Type B pancreatic cell (in vitro differentiated cells): ENCODE measurements around the gene PGM5. TPM values are rescaled to one million over a fixed set of nuclear protein-coding genes. Genes with fewer than 3 reads are reported as not detected.

ENCODE experiments used
- DNase-seq: peaks from one replicate; pipeline ENCODE4 v3.0.0; 2021; ENCODE audit warnings: mixed read lengths; ENCODE audit not compliant: unreplicated experiment; ENCODE audit errors: extremely low spot score
- H3K27ac Mint-ChIP-seq: 2 replicates; pipeline ENCODE4 v1.8.0; 2021; ENCODE audit warnings: mild to moderate bottlenecking, mixed read lengths
- H3K27me3 Mint-ChIP-seq: 2 replicates; pipeline ENCODE4 v1.8.0; 2021; ENCODE audit warnings: mixed read lengths
- H3K36me3 Mint-ChIP-seq: 2 replicates; pipeline ENCODE4 v1.8.0; 2021; ENCODE audit warnings: mixed read lengths
- H3K4me1 Mint-ChIP-seq: one replicate; pipeline ENCODE4 v1.8.0; 2021; ENCODE audit warnings: mixed read lengths; ENCODE audit not compliant: unreplicated experiment
- H3K4me3 Mint-ChIP-seq: 2 replicates; pipeline ENCODE4 v1.8.0; 2021; ENCODE audit warnings: mild to moderate bottlenecking, mixed read lengths
- H3K9me3 Mint-ChIP-seq: 2 replicates; pipeline ENCODE4 v1.8.0; 2021; ENCODE audit warnings: mixed read lengths
- total RNA-seq: library from RNA; stranded (reverse); gene quantifications from 2 replicates; pipeline ENCODE4 v1.2.1, GENCODE V29; 2021; ENCODE audit warnings: low replicate concordance
- TF ChIP-seq, protein P1 (sequence below): fragments of 200-600 bp; sonication (generic); conservative IDR thresholded peaks from 2 replicates; pipeline ENCODE4 v1.5.0; 2021; ENCODE audit warnings: antibody characterized with exemption, mild to moderate bottlenecking

PGM5 gene
- total RNA-seq, 1 donor from 2014 or later = 21.2 TPM

DNA sequence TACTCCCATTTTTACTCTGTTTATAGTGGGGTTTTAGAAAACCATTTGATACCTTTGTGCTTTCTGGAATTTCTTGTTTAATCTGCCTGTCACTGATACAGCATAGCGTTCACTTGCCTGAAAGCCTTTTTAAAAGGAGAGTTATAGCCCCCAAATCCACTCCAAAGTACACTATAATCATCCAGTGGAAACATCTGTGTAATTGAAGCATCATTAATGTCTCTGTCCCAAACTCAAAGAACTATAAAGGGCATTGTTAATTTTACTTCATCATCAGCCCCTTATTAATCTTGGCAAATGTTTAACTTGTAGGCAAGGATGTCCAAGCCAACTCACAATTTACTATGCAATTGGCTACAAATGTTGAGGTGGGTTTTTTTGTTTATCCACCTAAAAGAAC is 120.0 kb downstream of the PGM5 start:
- H3K27ac Mint-ChIP-seq = no peak overlapping the region
- no peaks in the 10 kb centered on the region for H3K27me3 Mint-ChIP-seq
- H3K4me3 Mint-ChIP-seq = no peak overlapping the region
- peaks cover 16% of the 10 kb centered on the region for H3K4me1 Mint-ChIP-seq
- no peaks in the 10 kb centered on the region for H3K9me3 Mint-ChIP-seq
- H3K36me3 Mint-ChIP-seq = no peaks in the 10 kb centered on the region
- TF ChIP-seq, protein P1, sequence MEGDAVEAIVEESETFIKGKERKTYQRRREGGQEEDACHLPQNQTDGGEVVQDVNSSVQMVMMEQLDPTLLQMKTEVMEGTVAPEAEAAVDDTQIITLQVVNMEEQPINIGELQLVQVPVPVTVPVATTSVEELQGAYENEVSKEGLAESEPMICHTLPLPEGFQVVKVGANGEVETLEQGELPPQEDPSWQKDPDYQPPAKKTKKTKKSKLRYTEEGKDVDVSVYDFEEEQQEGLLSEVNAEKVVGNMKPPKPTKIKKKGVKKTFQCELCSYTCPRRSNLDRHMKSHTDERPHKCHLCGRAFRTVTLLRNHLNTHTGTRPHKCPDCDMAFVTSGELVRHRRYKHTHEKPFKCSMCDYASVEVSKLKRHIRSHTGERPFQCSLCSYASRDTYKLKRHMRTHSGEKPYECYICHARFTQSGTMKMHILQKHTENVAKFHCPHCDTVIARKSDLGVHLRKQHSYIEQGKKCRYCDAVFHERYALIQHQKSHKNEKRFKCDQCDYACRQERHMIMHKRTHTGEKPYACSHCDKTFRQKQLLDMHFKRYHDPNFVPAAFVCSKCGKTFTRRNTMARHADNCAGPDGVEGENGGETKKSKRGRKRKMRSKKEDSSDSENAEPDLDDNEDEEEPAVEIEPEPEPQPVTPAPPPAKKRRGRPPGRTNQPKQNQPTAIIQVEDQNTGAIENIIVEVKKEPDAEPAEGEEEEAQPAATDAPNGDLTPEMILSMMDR = no peak
- DNase-seq = no peak

DNA sequence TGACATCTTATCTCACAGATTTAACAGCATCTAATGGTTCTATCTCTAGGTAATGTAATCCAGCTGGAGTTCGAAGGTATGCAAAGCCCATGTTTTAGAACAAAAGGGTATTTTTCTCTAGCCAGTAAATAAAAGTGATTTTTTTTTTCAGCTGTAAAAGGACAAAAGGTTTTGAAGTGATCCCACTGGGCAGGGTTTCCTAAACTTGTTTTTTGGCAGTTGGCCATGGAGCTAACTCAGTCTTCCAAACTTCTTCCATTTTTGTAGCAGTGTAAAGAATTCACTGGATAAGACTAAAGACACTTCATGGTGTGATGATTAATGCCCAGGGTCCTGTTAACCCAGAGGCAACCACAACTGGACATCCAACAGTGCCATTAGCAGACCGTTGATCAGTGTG is 120.4 kb downstream of the PGM5 start:
- Mint-ChIP-seq H3K36me3 (no peaks in the 10 kb centered on the region), H3K9me3 (no peaks in the 10 kb centered on the region), H3K27ac (no peak overlapping the region), H3K4me1 (peaks cover 16% of the 10 kb centered on the region), H3K27me3 (peaks cover under 1% of the 10 kb centered on the region), H3K4me3 (no peak overlapping the region)
- DNase-seq = no peak
- TF ChIP-seq, protein P1 = no peak

DNA sequence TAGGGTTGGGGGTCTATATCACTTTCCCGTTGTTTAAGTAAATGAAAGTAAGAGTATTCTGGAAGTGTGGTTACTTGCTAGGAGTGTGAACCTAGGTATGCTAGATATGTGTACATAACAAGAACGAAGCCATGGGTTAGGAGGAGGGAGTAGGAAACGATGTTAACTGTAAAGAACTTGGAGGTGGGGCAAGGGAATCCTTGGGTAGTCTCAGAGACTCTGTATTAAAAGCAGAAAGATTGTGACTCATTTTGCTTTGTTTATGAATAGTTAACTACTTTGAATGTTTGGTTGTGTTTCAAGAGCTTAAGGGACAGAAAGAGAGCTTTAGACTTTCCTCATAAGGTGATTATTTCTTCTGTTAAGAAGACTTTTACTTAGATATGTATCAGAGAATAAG is 124.4 kb downstream of the PGM5 start:
- H3K27me3 Mint-ChIP-seq = peaks cover 5% of the 10 kb centered on the region
- no peak overlapping the region for H3K27ac Mint-ChIP-seq
- peaks cover 3% of the 10 kb centered on the region for H3K36me3 Mint-ChIP-seq
- no peak overlapping the region for H3K4me3 Mint-ChIP-seq
- DNase-seq = no peak
- peaks cover 16% of the 10 kb centered on the region for H3K4me1 Mint-ChIP-seq
- TF ChIP-seq, protein P1 = no peak
- H3K9me3 Mint-ChIP-seq = peaks cover 14% of the 10 kb centered on the region

DNA sequence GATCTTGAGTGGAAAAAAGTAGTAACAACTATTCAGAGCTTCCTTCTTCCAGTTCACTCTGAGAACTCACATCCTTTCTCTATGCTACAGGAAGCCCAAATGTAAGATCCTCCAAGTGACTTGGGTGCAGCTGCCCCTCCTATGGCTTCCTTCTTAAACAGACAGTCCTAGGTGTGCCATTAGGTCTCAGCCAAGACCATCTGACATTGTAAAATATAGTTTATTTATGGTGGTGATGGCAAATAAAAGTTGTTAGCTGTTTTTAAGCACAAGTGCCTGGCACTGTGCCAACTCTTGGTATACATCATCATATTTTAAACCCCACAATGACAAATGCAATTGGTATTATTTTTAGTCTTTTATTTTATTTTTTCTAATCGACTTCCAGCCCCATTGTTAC is 126.1 kb downstream of the PGM5 start:
- Mint-ChIP-seq H3K4me1 (no peaks in the 10 kb centered on the region), H3K4me3 (no peak overlapping the region), H3K9me3 (peaks cover 18% of the 10 kb centered on the region), H3K36me3 (peaks cover 7% of the 10 kb centered on the region), H3K27ac (no peak overlapping the region), H3K27me3 (peaks cover 5% of the 10 kb centered on the region)
- no peak for DNase-seq
- TF ChIP-seq, protein P1 = no peak

DNA sequence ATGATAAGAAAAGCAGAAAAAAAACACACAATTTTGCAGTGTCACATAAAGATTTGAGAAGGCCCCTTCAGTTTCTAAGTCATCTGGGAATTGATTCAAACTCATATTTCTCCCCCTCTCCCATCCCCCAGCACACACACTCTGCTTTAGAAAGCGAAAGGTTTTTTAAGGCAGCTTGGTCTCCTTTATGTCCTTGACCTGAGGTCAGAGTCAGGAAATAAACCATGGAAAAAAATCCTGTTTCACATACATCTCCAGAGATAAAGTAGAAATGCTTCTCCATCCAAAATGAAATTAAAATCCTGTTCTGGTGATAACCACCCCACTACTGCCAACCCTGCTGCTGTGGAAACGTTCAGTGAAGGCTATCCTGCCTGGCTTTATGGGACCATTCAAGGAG is 131.7 kb downstream of the PGM5 start:
- no peaks in the 10 kb centered on the region for H3K4me1 Mint-ChIP-seq
- TF ChIP-seq, protein P1 = no peak
- H3K27ac Mint-ChIP-seq = no peak overlapping the region
- peaks cover 12% of the 10 kb centered on the region for H3K36me3 Mint-ChIP-seq
- no peak for DNase-seq
- H3K4me3 Mint-ChIP-seq = no peak overlapping the region
- peaks cover 15% of the 10 kb centered on the region for H3K9me3 Mint-ChIP-seq
- no peaks in the 10 kb centered on the region for H3K27me3 Mint-ChIP-seq

DNA sequence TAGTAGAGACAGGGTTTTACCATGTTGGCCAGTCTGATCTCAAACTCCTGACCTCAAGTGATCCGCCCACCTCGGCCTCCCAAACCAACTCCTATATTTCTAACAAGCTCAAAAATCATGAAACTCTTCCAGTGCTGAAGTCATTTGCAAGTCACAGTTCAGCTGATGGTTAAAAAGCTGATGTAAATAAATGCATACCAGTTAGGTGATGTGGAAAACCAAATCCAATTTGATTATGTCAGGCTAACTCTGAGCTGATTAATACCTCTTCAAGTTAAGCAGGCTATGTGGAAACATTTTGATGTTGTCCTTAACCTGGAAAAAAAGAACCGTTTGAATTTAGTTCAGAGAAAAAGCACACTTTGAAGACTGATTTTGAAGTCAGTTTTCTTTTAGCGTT is 133.2 kb downstream of the PGM5 start:
- Mint-ChIP-seq H3K4me1 (peaks cover 4% of the 10 kb centered on the region), H3K9me3 (peaks cover 8% of the 10 kb centered on the region), H3K27me3 (no peaks in the 10 kb centered on the region), H3K27ac (no peak overlapping the region), H3K4me3 (no peak overlapping the region), H3K36me3 (peaks cover 9% of the 10 kb centered on the region)
- DNase-seq = no peak
- TF ChIP-seq, protein P1 = no peak
